Lower leg skin (tissue), 4 donors: ENCODE results near the gene CYSLTR2. TPM values are rescaled to one million over a fixed set of nuclear protein-coding genes. Genes with fewer than 3 reads are reported as not detected.
"Not testable (repeated sequence)": the region's sequence is repeated elsewhere in the genome, so short reads cannot be mapped to it uniquely, and the experiment has no call there.

Source experiments
- DNase-seq, 2 donors: peaks; one replicate each; pipeline ENCODE4 v3.0.0-alpha.2; 2019; ENCODE audit warnings: low spot score in 2 of 2
- H3K4me3 ChIP-seq: fragments of 200-600 bp; sonication (generic); 2 replicates; pipeline ENCODE4 v1.5.1; 2017; ENCODE audit warnings: mild to moderate bottlenecking, low read depth; ENCODE audit not compliant: poor library complexity, severe bottlenecking
- POLR2A ChIP-seq, 2 donors: fragments of 450-650 bp; IDR thresholded peaks; one replicate each; pipeline ENCODE4 v1.6.1; 2016 to 2017; ENCODE audit warnings: antibody characterized with exemption in 2 of 2, mild to moderate bottlenecking in 1 of 2, moderate library complexity in 1 of 2
- WGBS, 2 donors: methylation state at CpG; one replicate each; pipeline ENCODE4 v1.1.5; 2018; 5-methylcytosine and 5-hydroxymethylcytosine counted together
- intact Hi-C: fragments of 100-400 bp; cut with DNase I; formaldehyde crosslinking; loops from one replicate; pipeline ENCODE4 v1.15.0; 2023; ENCODE audit warnings: low total_unique reads
- total RNA-seq, 4 donors: library from RNA; depleted of rRNA; stranded (reverse); fragments of >200 nt; gene quantifications; one replicate each; pipeline ENCODE4 v1.1.0, GENCODE V29; 2016
- TF ChIP-seq, protein P1 (sequence below), 3 donors: fragments of 450-650 bp; IDR thresholded peaks; one replicate each; pipeline ENCODE4 v1.5.1; 2016; ENCODE audit warnings: antibody characterized with exemption in 3 of 3, mild to moderate bottlenecking in 3 of 3, moderate library complexity in 2 of 3

The CYSLTR2 gene
- total RNA-seq, 4 donors from 2014 or later = 0.30 to 2.2 (median 1.4) TPM

DNA sequence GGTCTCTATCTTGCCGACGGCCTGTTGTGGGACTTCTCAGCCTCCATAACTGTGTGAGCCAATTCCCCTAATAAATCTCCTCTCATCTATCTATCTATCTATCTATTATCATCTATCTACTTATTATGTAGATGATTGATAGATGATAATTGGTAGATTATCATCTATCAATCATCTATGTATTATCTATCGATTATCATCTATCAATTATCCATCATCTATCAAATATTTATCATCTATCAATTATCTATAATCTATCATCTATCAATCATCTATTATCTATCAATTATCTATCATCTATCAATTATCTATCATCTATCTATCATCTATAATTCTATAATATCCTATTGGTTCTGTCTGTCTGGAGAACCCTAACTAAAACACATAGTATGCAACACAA, 33.5 kb downstream of the CYSLTR2 start:
- intact Hi-C loops = no loop called here
- WGBS, 2 donors = 93% methylated on average over 3 of the region's 3 CpGs
- H3K4me3 ChIP-seq = no peak overlapping the region
- no peak for DNase-seq
- TF ChIP-seq, protein P1, sequence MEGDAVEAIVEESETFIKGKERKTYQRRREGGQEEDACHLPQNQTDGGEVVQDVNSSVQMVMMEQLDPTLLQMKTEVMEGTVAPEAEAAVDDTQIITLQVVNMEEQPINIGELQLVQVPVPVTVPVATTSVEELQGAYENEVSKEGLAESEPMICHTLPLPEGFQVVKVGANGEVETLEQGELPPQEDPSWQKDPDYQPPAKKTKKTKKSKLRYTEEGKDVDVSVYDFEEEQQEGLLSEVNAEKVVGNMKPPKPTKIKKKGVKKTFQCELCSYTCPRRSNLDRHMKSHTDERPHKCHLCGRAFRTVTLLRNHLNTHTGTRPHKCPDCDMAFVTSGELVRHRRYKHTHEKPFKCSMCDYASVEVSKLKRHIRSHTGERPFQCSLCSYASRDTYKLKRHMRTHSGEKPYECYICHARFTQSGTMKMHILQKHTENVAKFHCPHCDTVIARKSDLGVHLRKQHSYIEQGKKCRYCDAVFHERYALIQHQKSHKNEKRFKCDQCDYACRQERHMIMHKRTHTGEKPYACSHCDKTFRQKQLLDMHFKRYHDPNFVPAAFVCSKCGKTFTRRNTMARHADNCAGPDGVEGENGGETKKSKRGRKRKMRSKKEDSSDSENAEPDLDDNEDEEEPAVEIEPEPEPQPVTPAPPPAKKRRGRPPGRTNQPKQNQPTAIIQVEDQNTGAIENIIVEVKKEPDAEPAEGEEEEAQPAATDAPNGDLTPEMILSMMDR (IDR thresholded peaks at IDR 0.05) = no peak
- no peak for TF ChIP-seq POLR2A (IDR thresholded peaks at IDR 0.05)

DNA sequence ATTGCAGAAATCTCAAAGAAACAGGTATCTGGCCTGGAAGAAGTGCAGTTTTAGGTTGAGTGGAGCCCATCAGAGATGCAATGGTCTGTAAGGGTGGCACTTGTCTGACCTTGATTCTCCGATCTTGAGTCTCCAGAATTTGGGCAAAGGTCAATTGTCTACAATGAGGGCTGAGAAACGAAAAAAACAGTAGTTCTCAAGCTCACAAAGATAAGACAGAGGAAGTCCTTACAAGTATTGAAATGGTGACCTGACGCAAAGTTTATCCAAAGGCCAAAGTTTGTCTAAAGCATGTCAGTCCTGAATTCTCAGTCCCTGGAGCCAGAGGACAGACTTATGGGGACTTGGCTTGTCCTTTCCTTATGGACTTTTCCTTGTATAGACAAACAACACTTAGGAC, 40.3 kb downstream of the CYSLTR2 start:
- TF ChIP-seq, protein P1 (IDR thresholded peaks at IDR 0.05) = no peak
- TF ChIP-seq POLR2A (IDR thresholded peaks at IDR 0.05) = no peak
- no peak for DNase-seq
- 80% methylated on average over 3 of the region's 3 CpGs for WGBS, 2 donors
- H3K4me3 ChIP-seq = no peak overlapping the region
- intact Hi-C loops = no loop called here

DNA sequence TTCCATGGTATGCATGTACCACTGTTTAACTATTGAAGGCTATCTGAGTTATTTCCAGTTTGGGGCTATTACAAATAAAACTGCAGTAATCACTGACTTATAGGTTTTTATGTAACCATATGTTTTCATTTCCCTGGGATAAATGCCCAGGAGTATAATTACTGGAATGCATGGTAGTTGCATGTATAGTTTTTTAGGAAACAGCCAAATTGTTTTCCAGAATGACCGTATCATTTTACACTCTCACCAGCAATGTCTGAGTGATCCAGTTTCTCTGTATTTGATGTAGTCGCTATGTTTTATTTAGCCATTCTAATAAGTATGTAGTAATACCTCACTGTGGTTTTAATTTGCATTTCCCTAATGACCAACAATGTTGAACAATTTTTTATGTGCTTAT, 42.0 kb downstream of the CYSLTR2 start:
- no peak for TF ChIP-seq POLR2A (IDR thresholded peaks at IDR 0.05)
- no peak overlapping the region for H3K4me3 ChIP-seq
- WGBS, 2 donors = 51 to 82% methylated on average over 2 of the region's 2 CpGs
- intact Hi-C loops = no loop called here
- no peak for DNase-seq

DNA sequence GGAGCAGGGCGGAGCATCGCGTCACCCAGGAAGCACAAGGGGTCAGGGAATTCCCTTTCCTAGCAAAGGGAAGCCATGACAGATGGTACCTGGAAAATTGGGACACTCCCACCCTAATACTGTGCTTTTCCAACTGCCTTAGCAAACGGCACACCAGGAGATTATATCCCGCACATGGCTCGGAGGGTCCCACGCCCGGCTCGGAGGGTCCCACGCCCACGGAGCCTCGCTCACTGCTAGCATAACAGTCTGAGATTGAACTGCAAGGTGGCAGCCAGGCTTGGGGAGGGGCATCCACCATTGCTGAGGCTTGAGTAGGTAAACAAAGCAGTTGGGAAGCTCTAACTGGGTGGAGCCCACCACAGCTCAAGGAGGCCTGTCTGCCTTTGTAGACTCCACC, 42.9 kb downstream of the CYSLTR2 start:
- H3K4me3 ChIP-seq, DNase-seq, intact Hi-C loops: not testable (repeated sequence)
- WGBS, 2 donors = 91 to 96% methylated on average over 12 of the region's 12 CpGs

DNA sequence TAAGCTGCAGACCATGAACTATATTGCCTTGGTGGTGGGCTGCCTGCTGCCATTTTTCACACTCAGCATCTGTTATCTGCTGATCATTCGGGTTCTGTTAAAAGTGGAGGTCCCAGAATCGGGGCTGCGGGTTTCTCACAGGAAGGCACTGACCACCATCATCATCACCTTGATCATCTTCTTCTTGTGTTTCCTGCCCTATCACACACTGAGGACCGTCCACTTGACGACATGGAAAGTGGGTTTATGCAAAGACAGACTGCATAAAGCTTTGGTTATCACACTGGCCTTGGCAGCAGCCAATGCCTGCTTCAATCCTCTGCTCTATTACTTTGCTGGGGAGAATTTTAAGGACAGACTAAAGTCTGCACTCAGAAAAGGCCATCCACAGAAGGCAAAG, 53.7 kb downstream of the CYSLTR2 start:
- TF ChIP-seq POLR2A (IDR thresholded peaks at IDR 0.05) = no peak
- TF ChIP-seq, protein P1 (IDR thresholded peaks at IDR 0.05) = no peak
- intact Hi-C loops = no loop called here
- WGBS, 2 donors = 95 to 98% methylated on average over 5 of the region's 5 CpGs
- DNase-seq = no peak
- H3K4me3 ChIP-seq = no peak overlapping the region

DNA sequence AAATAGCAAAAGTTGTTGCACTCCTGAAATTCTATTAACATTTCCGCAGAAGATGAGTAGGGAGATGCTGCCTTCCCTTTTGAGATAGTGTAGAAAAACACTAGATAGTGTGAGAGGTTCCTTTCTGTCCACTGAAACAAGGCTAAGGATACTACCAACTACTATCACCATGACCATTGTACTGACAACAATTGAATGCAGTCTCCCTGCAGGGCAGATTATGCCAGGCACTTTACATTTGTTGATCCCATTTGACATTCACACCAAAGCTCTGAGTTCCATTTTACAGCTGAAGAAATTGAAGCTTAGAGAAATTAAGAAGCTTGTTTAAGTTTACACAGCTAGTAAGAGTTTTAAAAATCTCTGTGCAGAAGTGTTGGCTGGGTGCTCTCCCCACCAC, 55.0 kb downstream of the CYSLTR2 start:
- intact Hi-C loops = no loop called here
- 95 to 100% methylated on average over 1 of the region's 1 CpG for WGBS, 2 donors
- TF ChIP-seq POLR2A (IDR thresholded peaks at IDR 0.05) = no peak
- TF ChIP-seq, protein P1 (IDR thresholded peaks at IDR 0.05) = no peak
- DNase-seq = no peak
- H3K4me3 ChIP-seq = no peak overlapping the region

DNA sequence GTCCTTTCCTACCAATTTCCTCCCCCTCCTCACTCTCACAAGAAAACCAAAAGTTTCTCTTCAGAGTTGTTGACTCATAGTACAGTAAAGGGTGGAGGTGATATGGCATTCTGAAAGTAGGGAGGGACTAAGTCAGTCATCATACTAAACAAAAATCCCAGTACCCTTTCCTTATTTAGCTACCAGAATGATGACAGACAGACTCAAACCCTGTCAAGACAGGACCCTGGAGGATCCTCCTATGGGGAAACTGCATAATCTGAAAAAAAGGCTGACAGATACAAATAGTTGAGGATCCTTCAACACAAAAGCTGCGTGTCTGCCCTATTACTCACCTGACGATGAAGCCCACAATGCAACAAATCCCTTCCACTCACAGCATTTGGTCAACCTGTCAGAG, 55.5 kb downstream of the CYSLTR2 start:
- no peak for DNase-seq
- TF ChIP-seq, protein P1 (IDR thresholded peaks at IDR 0.05) = no peak
- TF ChIP-seq POLR2A (IDR thresholded peaks at IDR 0.05) = no peak
- 81 to 93% methylated on average over 2 of the region's 2 CpGs for WGBS, 2 donors
- no peak overlapping the region for H3K4me3 ChIP-seq
- intact Hi-C loops = no loop called here
